H1 (cell line): Measurements from ENCODE around the gene MCCC1. TPM values are rescaled to one million over a fixed set of nuclear protein-coding genes. Genes with fewer than 3 reads are reported as not detected.

Experiments
- CTCF ChIA-PET: fragments of 300-600 bp; sonication (Branson Sonifier 250); formaldehyde crosslinking; loops from one replicate; lab custom pipeline; 2021; ENCODE audit not compliant: partially characterized antibody; lab: Charles Lee
- POLR2A ChIA-PET: fragments of 300-600 bp; sonication (Branson Sonifier 250); formaldehyde crosslinking; loops from one replicate; lab custom pipeline; 2021; ENCODE audit warnings: inconsistent platforms; ENCODE audit not compliant: partially characterized antibody; lab: Charles Lee
- DNase-seq, 2 experiments: peaks; one replicate each; pipeline versions ENCODE4 v3.0.0 to v3.0.0-alpha.2; 2010 to 2022; ENCODE audit warnings: low spot score in 2 of 2, low read depth in 1 of 2, mixed read lengths in 1 of 2
- FAIRE-seq: peaks from 2 replicates; lab custom pipeline; 2011; peaks lifted over from hg19 to GRCh38; lab: Jason Lieb, UNC
- H2AFZ ChIP-seq: 2 replicates; pipeline ENCODE4 v1.8.1; 2012; ENCODE audit warnings: low read length, inconsistent platforms
- H2AK5ac ChIP-seq: 2 replicates; pipeline ENCODE4 v1.6.1; 2013; ENCODE audit warnings: low read depth, low read length
- H2BK120ac ChIP-seq: replicated peaks from 2 replicates; pipeline ENCODE3; 2013; ENCODE audit warnings: low read depth, low read length, inconsistent platforms
- H2BK12ac ChIP-seq: 2 replicates; pipeline ENCODE4 v1.6.1; 2013; ENCODE audit warnings: low read depth, low read length
- H2BK15ac ChIP-seq: 2 replicates; pipeline ENCODE4 v1.6.1; 2013; ENCODE audit warnings: low read length
- H2BK20ac ChIP-seq: 2 replicates; pipeline ENCODE4 v1.6.1; 2013; ENCODE audit warnings: low read length
- H2BK5ac ChIP-seq: 2 replicates; pipeline ENCODE4 v1.6.1; 2013; ENCODE audit warnings: low read depth, low read length
- H3K14ac ChIP-seq: 2 replicates; pipeline ENCODE4 v1.6.1; 2013; ENCODE audit warnings: inconsistent platforms; ENCODE audit not compliant: insufficient read length
- H3K18ac ChIP-seq: 2 replicates; pipeline ENCODE4 v1.6.1; 2013; ENCODE audit warnings: low read length; ENCODE audit errors: extremely low read depth
- H3K23ac ChIP-seq: 2 replicates; pipeline ENCODE4 v1.6.1; 2013; ENCODE audit warnings: inconsistent platforms; ENCODE audit not compliant: insufficient read length
- H3K23me2 ChIP-seq: 2 replicates; pipeline ENCODE4 v1.6.1; 2013; ENCODE audit warnings: low read depth, low read length
- H3K27ac ChIP-seq: 2 replicates; pipeline ENCODE4 v1.6.1; 2011; ENCODE audit warnings: low read depth, low read length, inconsistent platforms
- H3K27me3 ChIP-seq, 4 experiments: replicated peaks in 1 of 4; 1 replicate in 1 of 4; 2 replicates in 3 of 4; pipeline versions ENCODE4 v1.6.1 to v1.8.1; 2011 to 2013; ENCODE audit warnings: low read length in 3 of 4, mild to moderate bottlenecking in 3 of 4, inconsistent platforms in 2 of 4, mixed read lengths in 2 of 4, moderate library complexity in 1 of 4; ENCODE audit not compliant: control insufficient read depth in 3 of 4, insufficient read depth in 3 of 4; ENCODE audit errors: extremely low read depth in 1 of 4
- H3K36me3 ChIP-seq, 4 experiments: 2 replicates each; pipeline versions ENCODE4 v1.6.1 to v1.8.1; 2011 to 2013; ENCODE audit warnings: mild to moderate bottlenecking in 4 of 4, low read length in 3 of 4, moderate library complexity in 2 of 4, control low read depth in 1 of 4, inconsistent platforms in 1 of 4; ENCODE audit not compliant: insufficient read depth in 4 of 4, control insufficient read depth in 2 of 4
- H3K4ac ChIP-seq: replicated peaks from 2 replicates; pipeline ENCODE3; 2013; ENCODE audit warnings: low read length, low read depth, mixed read lengths, inconsistent platforms; ENCODE audit not compliant: insufficient read length
- H3K4me1 ChIP-seq, 4 experiments: replicated peaks in 1 of 4; 1 replicate in 1 of 4; 2 replicates in 3 of 4; pipeline versions ENCODE4 v1.6.1 to v1.8.1; 2011 to 2013; ENCODE audit warnings: low read length in 3 of 4, inconsistent platforms in 2 of 4, mixed read lengths in 1 of 4; ENCODE audit not compliant: insufficient read depth in 4 of 4, control insufficient read depth in 3 of 4
- H3K4me2 ChIP-seq, 2 experiments: 2 replicates each; pipeline versions ENCODE4 v1.6.1 to v1.8.1; 2011 to 2013; ENCODE audit warnings: low read depth in 2 of 2, low read length in 2 of 2, control low read depth in 1 of 2, inconsistent platforms in 1 of 2, mild to moderate bottlenecking in 1 of 2; ENCODE audit not compliant: insufficient read depth in 1 of 2
- H3K4me3 ChIP-seq, 4 experiments: fragments of 200-600, 300-600 bp in 1 of 4; sonication (generic), shearing (Covaris generic), sonication (Bioruptor Twin) in 1 of 4; 2 replicates each; pipeline versions ENCODE4 v1.5.1 to v1.8.1; 2011 to 2016; ENCODE audit warnings: low read length in 4 of 4, low read depth in 3 of 4, control low read depth in 2 of 4, inconsistent platforms in 2 of 4, mild to moderate bottlenecking in 2 of 4, mixed read lengths in 1 of 4, moderate library complexity in 1 of 4; ENCODE audit not compliant: insufficient read depth in 2 of 4; ENCODE audit errors: extremely low read depth in 1 of 4
- H3K56ac ChIP-seq: replicated peaks from 2 replicates; pipeline ENCODE3; 2013; ENCODE audit warnings: low read depth, mild to moderate bottlenecking, mixed read lengths, low read length, inconsistent platforms; ENCODE audit not compliant: insufficient read length
- H3K79me1 ChIP-seq: 2 replicates; pipeline ENCODE4 v1.6.1; 2013; ENCODE audit warnings: low read depth, low read length, control low read depth
- H3K79me2 ChIP-seq, 2 experiments: 2 replicates each; pipeline versions ENCODE4 v1.6.1 to v1.8.1; 2012 to 2013; ENCODE audit warnings: low read length in 2 of 2, mild to moderate bottlenecking in 2 of 2, inconsistent platforms in 1 of 2; ENCODE audit not compliant: insufficient read depth in 2 of 2, control insufficient read depth in 1 of 2
- H3K9ac ChIP-seq, 4 experiments: replicated peaks in 1 of 4; 1 replicate in 1 of 4; 2 replicates in 3 of 4; pipeline versions ENCODE4 v1.6.1 to v1.8.1; 2011 to 2013; ENCODE audit warnings: low read depth in 3 of 4, low read length in 3 of 4, control low read depth in 2 of 4, mild to moderate bottlenecking in 2 of 4, moderate library complexity in 2 of 4, inconsistent platforms in 1 of 4; ENCODE audit errors: extremely low read depth in 1 of 4
- H3K9me3 ChIP-seq, 2 experiments: 2 replicates each; pipeline versions ENCODE4 v1.6.1 to v1.8.1; 2012 to 2013; ENCODE audit warnings: mild to moderate bottlenecking in 2 of 2, moderate library complexity in 2 of 2, control low read depth in 1 of 2, inconsistent platforms in 1 of 2, low read depth in 1 of 2, low read length in 1 of 2, mixed read lengths in 1 of 2; ENCODE audit not compliant: insufficient read depth in 2 of 2
- H4K20me1 ChIP-seq, 2 experiments: replicated peaks in 1 of 2; 2 replicates each; pipeline versions ENCODE3 to v1.8.1; 2011 to 2013; ENCODE audit warnings: inconsistent platforms in 2 of 2, low read length in 2 of 2, mild to moderate bottlenecking in 1 of 2; ENCODE audit not compliant: insufficient read depth in 2 of 2, control insufficient read depth in 1 of 2
- H4K5ac ChIP-seq: 2 replicates; pipeline ENCODE4 v1.6.1; 2013; ENCODE audit warnings: low read length, low read depth, mixed read lengths, inconsistent platforms; ENCODE audit not compliant: insufficient read length
- H4K8ac ChIP-seq: 2 replicates; pipeline ENCODE4 v1.8.0; 2013; ENCODE audit warnings: mild to moderate bottlenecking, moderate library complexity, low read length, inconsistent platforms; ENCODE audit not compliant: insufficient read depth; ENCODE audit errors: extremely low read depth
- H4K91ac ChIP-seq: replicated peaks from 2 replicates; pipeline ENCODE3; 2013; ENCODE audit warnings: low read length, mixed read lengths, inconsistent platforms; ENCODE audit not compliant: insufficient read length
- CBX5 ChIP-seq: fragments of 300-800, 300-1000 bp; sonication (generic); IDR thresholded peaks from 2 replicates; pipeline ENCODE4 v1.7.1; 2016; ENCODE audit warnings: antibody characterized with exemption, low read length, low read depth
- CHD1 ChIP-seq: IDR thresholded peaks from 2 replicates; pipeline ENCODE4 v1.6.1; 2012; ENCODE audit warnings: low read depth, low read length, improper control_type of control experiment
- CTCF ChIP-seq, 3 experiments: IDR thresholded peaks; 1 replicate in 2 of 3; 2 replicates in 1 of 3; pipeline versions ENCODE4 v1.5.1 to v1.6.1; 2011; ENCODE audit warnings: low read length in 3 of 3, mild to moderate bottlenecking in 3 of 3, inconsistent platforms in 2 of 3, low read depth in 1 of 3, moderate library complexity in 1 of 3; ENCODE audit not compliant: insufficient read depth in 1 of 3; ENCODE audit errors: control extremely low read depth in 1 of 3
- JUN ChIP-seq: IDR thresholded peaks from 2 replicates; pipeline ENCODE4 v1.6.1; 2011; ENCODE audit warnings: low read depth, mild to moderate bottlenecking, improper control_type of control experiment, low read length
- MAFK ChIP-seq: IDR thresholded peaks from 2 replicates; pipeline ENCODE4 v1.6.1; 2012; ENCODE audit warnings: low read depth, mild to moderate bottlenecking, improper control_type of control experiment, low read length
- POLR2A ChIP-seq, 2 experiments: IDR thresholded peaks; 1 replicate in 1 of 2; 2 replicates in 1 of 2; pipeline ENCODE4 v1.6.1; 2011; ENCODE audit warnings: low read depth in 2 of 2, low read length in 2 of 2, mild to moderate bottlenecking in 2 of 2; ENCODE audit errors: control extremely low read depth in 1 of 2
- RAD21 ChIP-seq, 2 experiments: IDR thresholded peaks in 1 of 2; conservative IDR thresholded peaks in 1 of 2; 2 replicates each; pipeline ENCODE4 v1.6.1; 2011; ENCODE audit warnings: low read depth in 2 of 2, low read length in 2 of 2, improper control_type of control experiment in 1 of 2, inconsistent platforms in 1 of 2, mild to moderate bottlenecking in 1 of 2, moderate library complexity in 1 of 2
- RNF2 ChIP-seq: fragments of 200-900, 300-1000 bp; sonication (generic); IDR thresholded peaks from 2 replicates; pipeline ENCODE4 v1.7.1; 2016; ENCODE audit warnings: borderline replicate concordance, low read depth, mild to moderate bottlenecking, antibody characterized with exemption, low read length; ENCODE audit not compliant: poor library complexity, severe bottlenecking; ENCODE audit errors: missing control alignments
- SUZ12 ChIP-seq: fragments of 200-600 bp; sonication (generic); IDR thresholded peaks from 2 replicates; pipeline ENCODE4 v1.6.1; 2012; ENCODE audit warnings: mild to moderate bottlenecking, inconsistent platforms, low read length, moderate library complexity, mixed read lengths
- TEAD4 ChIP-seq: IDR thresholded peaks from 2 replicates; pipeline ENCODE4 v1.6.1; 2012; ENCODE audit warnings: low read depth, low read length, inconsistent platforms, mixed read lengths
- ZNF274 ChIP-seq: IDR thresholded peaks from 2 replicates; pipeline ENCODE4 v1.7.0; 2012; ENCODE audit warnings: low read length, borderline replicate concordance; ENCODE audit errors: extremely low read depth
- WGBS, 2 experiments: shearing (Covaris generic) in 1 of 2; methylation state at CpG; one replicate each; pipeline versions ENCODE4 v1.1.6 to v1.1.7; 2013 to 2015; ENCODE audit warnings: low lambda C conversion rate in 2 of 2, mixed read lengths in 2 of 2, inconsistent platforms in 1 of 2, low coverage in 1 of 2, missing lambda C conversion rate in 1 of 2; ENCODE audit not compliant: insufficient replicate concordance in 2 of 2, insufficient coverage in 1 of 2, insufficient read length in 1 of 2; ENCODE audit errors: extremely low coverage in 1 of 2, missing lambda C conversion rate in 1 of 2; 5-methylcytosine and 5-hydroxymethylcytosine counted together
- polyA plus RNA-seq, 7 experiments: library from polyadenylated mRNA; depleted of rRNA in 3 of 7; stranded (reverse) in 5 of 7; unstranded in 2 of 7; fragments of >200 nt in 5 of 7; fragments of 200-250 nt in 2 of 7; gene quantifications; 1 replicate in 5 of 7; 2 replicates in 1 of 7; 4 replicates in 1 of 7; pipeline versions ENCODE4 v1.2.1 to v1.2.3, GENCODE V29; 2011 to 2013; ENCODE audit warnings: missing spikeins in 2 of 7, mixed read lengths in 2 of 7
- total RNA-seq: library from RNA; stranded (reverse); fragmentation: NEBNext Ultra II Directional; extraction: Animal tissue kit (Norgen Biotek cat#: 25700); gene quantifications from 2 replicates; pipeline ENCODE4 v1.2.1, GENCODE V29; 2021

The MCCC1 gene
- total and polyA plus RNA-seq, 2 of the 8 experiments (the other 6 are each of a cell fraction or from before 2014, with no cell fraction given) = 10.8 to 21.5 TPM

- H3K79me1 ChIP-seq = no peaks in the 10 kb centered on the region
- no peak overlapping the region for H3K23ac ChIP-seq
- H3K27ac ChIP-seq = no peak overlapping the region
- H3K27me3 ChIP-seq = no peaks in the 10 kb centered on the region
- no peaks in the 10 kb centered on the region for H3K23me2 ChIP-seq
- no peak overlapping the region for H2BK5ac ChIP-seq
- H3K9ac ChIP-seq = no peak overlapping the region
- ChIA-PET POLR2A (no interaction called here), CTCF (interaction anchor here (0.6 to 1.2 kb wide), 5 partner anchors 9 to 721 kb away, joined by 3 to 4 read pairs (median 3); no protein-coding TSS in a partner anchor)
- no peak overlapping the region for H2BK12ac ChIP-seq
- H2AFZ ChIP-seq = no peak overlapping the region
- no peaks in the 10 kb centered on the region for H3K79me2 ChIP-seq
- peak overlapping the region; percentile 28 for H4K8ac ChIP-seq
- no peak overlapping the region for H2AK5ac ChIP-seq
- H3K18ac ChIP-seq = no peak overlapping the region
- H2BK15ac ChIP-seq = no peak overlapping the region
- no peaks in the 10 kb centered on the region for H3K4me1 ChIP-seq
- H2BK20ac ChIP-seq = no peak overlapping the region
- 95% methylated on average over 15 of the region's 36 CpGs; no CpG with 5 or more reads in 1 of the 2 experiments for WGBS, 2 experiments
- FAIRE-seq = no peak
- no peak overlapping the region for H3K56ac ChIP-seq
- no peak overlapping the region for H3K4me2 ChIP-seq
- no peak overlapping the region for H3K14ac ChIP-seq
- H3K36me3 ChIP-seq = peaks cover 0 to 26% (median 11%) of the 10 kb centered on the region in 4 experiments; a peak in 3 of 8 replicates
- no peak overlapping the region for H2BK120ac ChIP-seq
- DNase-seq = peak; percentile 46 to 75
- H3K4me3 ChIP-seq = no peak overlapping the region
- H4K91ac ChIP-seq = no peak overlapping the region
- no peaks in the 10 kb centered on the region; a peak in 1 of 4 replicates for H3K9me3 ChIP-seq
- H3K4ac ChIP-seq = no peak overlapping the region
- no peak overlapping the region for H4K5ac ChIP-seq
- no peaks in the 10 kb centered on the region for H4K20me1 ChIP-seq
- TF ChIP-seq CBX5 (no peak), SUZ12 (no peak), RNF2 (no peak), POLR2A (IDR thresholded peaks at IDR 0.05; ENCODE audit: control extremely low read depth in 1 of 2, low read depth in 2 of 2, low read length in 2 of 2) (no peak), JUN (no peak), CTCF (IDR thresholded peaks at IDR 0.05; ENCODE audit: control extremely low read depth in 1 of 3, insufficient read depth in 1 of 3, low read depth in 1 of 3, low read length in 3 of 3) (peak; percentile 40 to 58 (median 51)), TEAD4 (no peak), CHD1 (no peak), MAFK (no peak), ZNF274 (no peak), RAD21 (IDR thresholded peaks at IDR 0.05 in 1 of 2, conservative IDR thresholded peaks at IDR 0.05 in 1 of 2; ENCODE audit: low read depth in 2 of 2, low read length in 2 of 2) (peak; percentile 45 to 65)
These were observed 34.8 kb downstream of the MCCC1 start for GRCh38 chr3:183064475-183064874.
